GM18868 (cell line): ENCODE data around the gene KXD1.
"Not testable (repeated sequence)": the region's sequence is repeated elsewhere in the genome, so short reads cannot be mapped to it uniquely, and the experiment has no call there.

Experiments
- ATAC-seq: cut with Tn5 transposase; IDR thresholded peaks from one replicate; pipeline ENCODE4 v1.9.1; 2021; ENCODE audit warnings: mild to moderate bottlenecking, moderate library complexity; ENCODE audit not compliant: unreplicated experiment

Gene KXD1

GRCh38 chr19:18576383-18576782, 18.7 kb downstream of the KXD1 start:
- ATAC-seq = no peak

GRCh38 chr19:18577365-18577914, 19.8 kb downstream of the KXD1 start:
- ATAC-seq = no peak

- ATAC-seq = no peak
These were observed 22.6 kb downstream of the KXD1 start for GRCh38 chr19:18580311-18580710.

GRCh38 chr19:18586306-18586705, 28.6 kb downstream of the KXD1 start:
- ATAC-seq = no peak

GRCh38 chr19:18587561-18587960, 29.9 kb downstream of the KXD1 start:
- ATAC-seq = no peak

GRCh38 chr19:18587962-18588610, 30.4 kb downstream of the KXD1 start:
- ATAC-seq = peak; percentile 11

- peak; percentile 79 for ATAC-seq
These were observed 31.1 kb downstream of the KXD1 start, which contains the start of gene REX1BD for GRCh38 chr19:18588611-18589379. REX1BD (plus strand) TSS chr19:18588798; CDS start chr19:18588802, 4 bp downstream.

GRCh38 chr19:18589380-18590272, 32.0 kb downstream of the KXD1 start:
- ATAC-seq = peak; percentile 26

GRCh38 chr19:18590273-18591272, 32.9 kb downstream of the KXD1 start:
- no peak for ATAC-seq

GRCh38 chr19:18591735-18592385, 34.2 kb downstream of the KXD1 start:
- ATAC-seq = no peak

GRCh38 chr19:18592732-18593131, 35.1 kb downstream of the KXD1 start:
- not testable (repeated sequence) for ATAC-seq

GRCh38 chr19:18593367-18594095, 35.9 kb downstream of the KXD1 start:
- no peak for ATAC-seq

GRCh38 chr19:18594096-18594823, 36.6 kb downstream of the KXD1 start:
- peak; percentile 74 for ATAC-seq

- no peak for ATAC-seq
These were observed 37.2 kb downstream of the KXD1 start for GRCh38 chr19:18594824-18595373.

GRCh38 chr19:18595475-18595874, 37.8 kb downstream of the KXD1 start:
- no peak for ATAC-seq

GRCh38 chr19:18596752-18597157, 39.1 kb downstream of the KXD1 start:
- no peak for ATAC-seq

GRCh38 chr19:18597809-18598660, 40.4 kb downstream of the KXD1 start:
- no peak for ATAC-seq
